ENCODE results near the gene GJA9. TPM values are rescaled to one million over a fixed set of nuclear protein-coding genes. Genes with fewer than 3 reads are reported as not detected.

Gene GJA9
- not detected in 2 replicates for total RNA-seq

GRCh38 chr1:38881487-38881886 is at the start of gene GJA9:
Gene GJA9 (minus strand): TSS chr1:38881587. CDS start chr1:38876098, 5,489 bp downstream.

GRCh38 chr1:38873027-38873969 is 8.1 kb downstream of the GJA9 start, which contains the start of gene MYCBP:
Gene MYCBP (minus strand): TSS chr1:38873348. CDS start chr1:38873305, 43 bp downstream.

GRCh38 chr1:38859561-38860453 is 21.6 kb downstream of the GJA9 start, which contains the start of gene RRAGC:
Gene RRAGC (minus strand): TSS chr1:38859772. CDS start chr1:38859646, 126 bp downstream.

Small RNAs within 50 kb of the gene (small RNA-seq; reads per million reads assigned to genes)
- not detected for gene GJA9-MYCBP
- not detected for gene RNU6-605P

Other genes with a start within 250 kb of the GJA9 start
- 30.1 and 30.2 TPM in 2 replicates for gene RRAGC, start 21.8 kb downstream of the GJA9 start, total RNA-seq
- gene MYCBP, start 8.2 kb downstream of the GJA9 start, total RNA-seq = 23.3 and 24.1 TPM in 2 replicates
- gene RHBDL2, start 60.2 kb upstream of the GJA9 start, total RNA-seq = 0.22 and 0.27 TPM in 2 replicates
- 45.8 and 50.7 TPM in 2 replicates for gene AKIRIN1, start 109.7 kb upstream of the GJA9 start, total RNA-seq
- gene NDUFS5, start 144.8 kb upstream of the GJA9 start, total RNA-seq = 330 and 429 TPM in 2 replicates

Measured in thoracic aorta endothelial cell (primary cell).